SJCRH30 (cell line): ENCODE measurements around the gene SYT7. TPM values are rescaled to one million over a fixed set of nuclear protein-coding genes. Genes with fewer than 3 reads are reported as not detected.
"Not testable (repeated sequence)": the region's sequence is repeated elsewhere in the genome, so short reads cannot be mapped to it uniquely, and the experiment has no call there.

ENCODE experiments used
- DNase-seq, 2 experiments: peaks; one replicate each; pipeline ENCODE4 v3.0.0-alpha.2; 2015 to 2020
- H3K27ac ChIP-seq: fragments of 250-450 bp; sonication (Bioruptor Pico); 2 replicates; pipeline ENCODE4 v1.5.1; 2020; ENCODE audit warnings: mild to moderate bottlenecking, moderate library complexity
- H3K27me3 ChIP-seq: fragments of 250-450 bp; sonication (Bioruptor Pico); 2 replicates; pipeline ENCODE4 v1.5.1; 2020; ENCODE audit warnings: mild to moderate bottlenecking, moderate library complexity
- H3K36me3 ChIP-seq: fragments of 250-450 bp; sonication (Bioruptor Pico); 2 replicates; pipeline ENCODE4 v1.5.1; 2020; ENCODE audit warnings: mild to moderate bottlenecking, moderate library complexity
- H3K4me1 ChIP-seq: fragments of 250-450 bp; sonication (Bioruptor Pico); 2 replicates; pipeline ENCODE4 v1.5.1; 2020; ENCODE audit warnings: mild to moderate bottlenecking, moderate library complexity
- H3K4me3 ChIP-seq: fragments of 250-450 bp; sonication (Bioruptor Pico); 2 replicates; pipeline ENCODE4 v1.5.1; 2020; ENCODE audit warnings: mild to moderate bottlenecking, moderate library complexity
- H3K9me3 ChIP-seq: fragments of 250-450 bp; sonication (Bioruptor Pico); replicated peaks from 2 replicates; pipeline ENCODE4 v1.5.1; 2020; ENCODE audit warnings: mild to moderate bottlenecking, moderate library complexity
- total RNA-seq: library from RNA; depleted of rRNA; stranded (reverse); fragments of >200 nt; shearing (Covaris generic); gene quantifications from 2 replicates; pipeline ENCODE4 v1.2.3, GENCODE V29; 2014; rRNA removed

The SYT7 gene
- total RNA-seq, 1 experiment from 2014 or later = 1.1 TPM

GRCh38 chr11:61477727-61478148 lies 103.1 kb downstream of the SYT7 start:
- Histone ChIP-seq H3K4me3 (no peak overlapping the region), H3K4me1 (peaks cover 16% of the 10 kb centered on the region), H3K27me3 (no peaks in the 10 kb centered on the region), H3K27ac (no peak overlapping the region), H3K36me3 (no peaks in the 10 kb centered on the region), H3K9me3 (no peaks in the 10 kb centered on the region)
- peak; percentile 42 to 74 for DNase-seq

DNA sequence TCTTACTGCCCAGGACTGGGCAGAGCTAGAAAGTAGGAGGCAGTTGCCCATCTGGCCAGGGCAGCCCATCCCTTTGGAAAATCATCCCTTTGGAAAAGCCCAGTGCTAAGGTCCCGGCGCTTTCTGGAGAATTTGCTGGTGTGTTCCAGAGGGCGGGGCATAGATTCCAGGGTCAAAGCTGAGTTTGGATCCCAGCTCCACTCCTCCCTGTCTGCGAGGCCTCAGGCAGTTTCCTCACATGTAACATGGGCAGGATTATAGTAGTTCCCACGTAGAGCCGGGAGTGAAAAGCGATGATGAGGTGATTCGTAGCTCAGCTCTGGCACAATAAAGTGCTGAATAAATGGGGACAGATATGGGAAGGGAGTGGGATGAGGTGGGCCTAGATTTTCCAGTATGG lies 103.8 kb downstream of the SYT7 start:
- Histone ChIP-seq H3K4me3 (no peak overlapping the region), H3K27ac (no peak overlapping the region), H3K4me1 (peaks cover 16% of the 10 kb centered on the region), H3K36me3 (no peaks in the 10 kb centered on the region), H3K27me3 (no peaks in the 10 kb centered on the region), H3K9me3 (no peaks in the 10 kb centered on the region)
- no peak for DNase-seq

DNA sequence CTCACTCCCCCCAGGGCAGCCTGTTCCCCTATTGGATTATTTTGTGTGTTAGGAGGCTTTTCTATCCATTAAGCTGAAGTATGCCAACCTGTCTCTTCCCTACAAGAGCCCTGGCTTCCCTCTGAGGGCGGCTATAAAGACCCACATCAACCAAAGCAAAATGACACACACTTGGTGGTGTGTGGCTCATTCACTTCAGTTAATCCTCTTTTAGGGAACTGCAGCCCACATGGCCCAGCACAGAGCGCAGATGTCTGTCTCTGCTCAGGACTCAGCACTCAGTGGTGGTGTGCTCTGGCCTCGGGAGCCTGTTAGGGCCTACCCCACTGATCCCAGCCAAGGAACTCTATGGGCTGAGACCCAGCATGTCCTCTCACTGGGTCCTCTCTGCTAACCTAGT lies 104.5 kb downstream of the SYT7 start:
- Histone ChIP-seq H3K9me3 (no peaks in the 10 kb centered on the region), H3K27me3 (no peaks in the 10 kb centered on the region), H3K36me3 (no peaks in the 10 kb centered on the region), H3K4me1 (peaks cover 9% of the 10 kb centered on the region), H3K4me3 (no peak overlapping the region), H3K27ac (no peak overlapping the region)
- no peak for DNase-seq

GRCh38 chr11:61475433-61475832 lies 105.4 kb downstream of the SYT7 start:
- Histone ChIP-seq H3K4me1 (peaks cover 5% of the 10 kb centered on the region), H3K4me3 (no peak overlapping the region), H3K27me3 (no peaks in the 10 kb centered on the region), H3K27ac (no peak overlapping the region), H3K9me3 (no peaks in the 10 kb centered on the region), H3K36me3 (no peaks in the 10 kb centered on the region)
- no peak for DNase-seq

DNA sequence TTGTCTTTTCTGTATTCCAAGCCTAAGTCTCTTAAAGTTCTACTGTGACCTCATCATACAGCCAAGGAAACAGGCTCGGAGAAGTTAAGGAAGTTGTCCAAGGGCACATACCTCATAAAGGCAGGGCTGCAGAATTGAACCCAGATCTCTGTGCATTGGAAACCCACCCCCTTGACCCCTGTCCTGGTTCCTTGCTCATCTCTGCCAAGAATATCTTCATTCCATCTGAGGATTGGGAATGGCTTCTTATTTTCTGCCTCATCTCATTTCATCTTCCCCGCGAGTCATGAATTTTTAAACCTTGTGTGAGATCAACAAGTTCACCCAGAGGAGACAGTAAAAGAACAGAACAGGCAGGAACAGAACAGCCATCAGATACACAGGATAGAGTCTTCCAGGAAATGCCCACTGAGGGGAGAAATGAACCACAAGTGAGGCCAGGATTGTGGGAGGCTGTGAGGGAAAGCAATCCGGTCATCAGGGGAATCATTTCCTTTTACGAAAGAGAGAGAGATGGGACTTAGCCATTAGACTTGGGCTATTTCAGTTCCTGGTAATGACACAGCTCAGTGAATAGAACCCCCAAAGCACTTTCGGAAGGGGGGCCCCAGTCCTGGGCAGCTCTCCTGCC lies 106.7 kb downstream of the SYT7 start:
- DNase-seq = no peak
- Histone ChIP-seq H3K27ac (no peak overlapping the region), H3K27me3 (no peaks in the 10 kb centered on the region), H3K9me3 (no peaks in the 10 kb centered on the region), H3K4me3 (no peak overlapping the region), H3K36me3 (no peaks in the 10 kb centered on the region), H3K4me1 (peaks cover 5% of the 10 kb centered on the region)

- Histone ChIP-seq H3K27me3 (no peaks in the 10 kb centered on the region), H3K4me1 (peaks cover 5% of the 10 kb centered on the region), H3K27ac (no peak overlapping the region), H3K36me3 (no peaks in the 10 kb centered on the region), H3K4me3 (no peak overlapping the region), H3K9me3 (no peaks in the 10 kb centered on the region)
- DNase-seq = no peak
These were observed 107.4 kb downstream of the SYT7 start for GRCh38 chr11:61473370-61474012.

DNA sequence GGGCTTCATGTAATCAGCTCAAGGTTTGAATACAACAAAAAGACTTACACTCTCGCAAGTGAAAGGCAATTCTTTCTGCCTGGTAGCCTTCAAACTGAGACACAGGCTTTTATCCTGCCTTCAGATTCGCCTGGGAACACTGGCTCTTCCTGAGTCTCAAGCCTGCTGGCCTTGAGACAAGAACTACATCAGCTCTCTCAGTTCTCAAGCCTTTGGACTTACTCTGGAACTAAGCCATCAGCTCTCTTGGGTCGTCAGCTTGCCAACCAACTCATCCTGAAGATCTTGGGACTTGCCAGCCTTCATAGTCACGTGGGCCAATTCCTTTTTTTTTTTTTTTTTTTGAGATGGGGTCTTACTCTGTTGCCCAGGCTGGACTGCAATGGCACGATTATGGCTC lies 108.0 kb downstream of the SYT7 start:
- H3K9me3 ChIP-seq = no peaks in the 10 kb centered on the region
- H3K36me3 ChIP-seq = no peaks in the 10 kb centered on the region
- no peak overlapping the region for H3K27ac ChIP-seq
- peaks cover 3% of the 10 kb centered on the region for H3K4me1 ChIP-seq
- H3K27me3 ChIP-seq = no peaks in the 10 kb centered on the region
- DNase-seq = no peak
- H3K4me3 ChIP-seq = no peak overlapping the region

DNA sequence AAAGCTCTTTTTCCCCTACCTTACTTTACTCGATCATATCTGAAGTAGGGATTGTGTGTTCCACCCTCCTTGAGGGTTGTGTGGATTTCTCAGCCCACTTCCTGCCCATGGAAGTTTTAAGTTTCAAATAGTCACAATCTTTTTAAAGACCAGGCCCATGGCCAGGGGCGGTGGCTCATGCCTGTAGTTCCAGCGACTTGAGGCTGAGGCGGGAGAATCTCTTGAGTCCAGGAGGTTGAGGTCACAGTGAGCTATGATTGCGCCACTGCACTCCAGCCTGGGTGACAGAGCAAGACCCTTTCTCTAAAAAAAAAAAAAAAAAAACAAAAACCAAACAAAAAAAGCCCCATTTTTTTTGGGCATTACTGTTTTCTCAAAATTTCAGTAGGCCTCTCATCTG lies 108.6 kb downstream of the SYT7 start:
- no peak for DNase-seq
- no peaks in the 10 kb centered on the region for H3K9me3 ChIP-seq
- H3K4me3 ChIP-seq = no peak overlapping the region
- H3K27ac ChIP-seq = no peak overlapping the region
- H3K36me3 ChIP-seq = no peaks in the 10 kb centered on the region
- no peaks in the 10 kb centered on the region for H3K27me3 ChIP-seq
- H3K4me1 ChIP-seq = no peaks in the 10 kb centered on the region

- no peaks in the 10 kb centered on the region for H3K27me3 ChIP-seq
- no peak overlapping the region for H3K4me3 ChIP-seq
- H3K4me1 ChIP-seq = no peaks in the 10 kb centered on the region
- no peak overlapping the region for H3K27ac ChIP-seq
- no peak for DNase-seq
- no peaks in the 10 kb centered on the region for H3K36me3 ChIP-seq
- H3K9me3 ChIP-seq = no peaks in the 10 kb centered on the region
These were observed 112.9 kb downstream of the SYT7 start for GRCh38 chr11:61468002-61468401.

DNA sequence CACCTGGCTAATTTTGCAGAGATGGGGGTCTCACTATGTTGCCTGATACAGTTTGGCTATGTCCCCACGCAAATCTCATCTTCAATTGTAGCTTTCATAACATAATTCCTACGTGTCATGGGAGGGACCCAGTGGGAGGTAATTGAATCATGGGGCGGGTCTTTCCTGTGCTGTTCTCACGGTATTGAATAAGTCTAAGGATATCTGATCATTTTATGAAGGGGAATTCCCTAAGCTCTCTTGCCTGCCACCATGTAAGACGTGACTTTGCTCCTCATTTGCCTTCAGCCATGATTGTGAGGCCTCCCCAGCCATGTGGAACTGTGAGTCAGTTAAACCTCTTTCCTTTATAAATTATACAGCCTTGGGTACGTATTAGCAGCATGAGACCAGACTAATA lies 113.3 kb downstream of the SYT7 start:
- not testable (repeated sequence) for H3K9me3 ChIP-seq, H3K4me1 ChIP-seq, H3K36me3 ChIP-seq, H3K4me3 ChIP-seq, H3K27me3 ChIP-seq, DNase-seq, H3K27ac ChIP-seq

Other genes with a start within 250 kb of the SYT7 start
- gene DDB1, start 248.0 kb downstream of the SYT7 start, total RNA-seq = 209 and 214 TPM in 2 replicates
- 15.3 and 17.7 TPM in 2 replicates for gene TKFC, start 247.8 kb downstream of the SYT7 start, total RNA-seq
- gene CYB561A3, start 219.2 kb downstream of the SYT7 start, total RNA-seq = 9.9 and 10.7 TPM in 2 replicates
- gene TMEM138, start 218.7 kb downstream of the SYT7 start, total RNA-seq = 35.1 and 40.6 TPM in 2 replicates
- gene TMEM216, start 188.5 kb downstream of the SYT7 start, total RNA-seq = 15.9 and 21.4 TPM in 2 replicates
- gene CPSF7, start 151.1 kb downstream of the SYT7 start, total RNA-seq = 56.0 and 65.5 TPM in 2 replicates
- gene SDHAF2, start 151.0 kb downstream of the SYT7 start, total RNA-seq = 42.6 and 50.0 TPM in 2 replicates
- gene LRRC10B, start 72.3 kb downstream of the SYT7 start, total RNA-seq = 40.2 and 42.1 TPM in 2 replicates
- 2.1 and 2.5 TPM in 2 replicates for gene DAGLA, start 99.3 kb upstream of the SYT7 start, total RNA-seq
- gene MYRF, start 171.6 kb upstream of the SYT7 start, total RNA-seq = 0.02 and 0.05 TPM in 2 replicates
- 95.5 and 123 TPM in 2 replicates for gene TMEM258, start 211.5 kb upstream of the SYT7 start, total RNA-seq
- 87.3 and 92.0 TPM in 2 replicates for gene FEN1, start 211.8 kb upstream of the SYT7 start, total RNA-seq
- 94.6 and 105 TPM in 2 replicates for gene FADS1, start 235.9 kb upstream of the SYT7 start, total RNA-seq
- gene FADS2, start 247.2 kb upstream of the SYT7 start, total RNA-seq = 13.3 and 14.2 TPM in 2 replicates